Chondrocyte (in vitro differentiated cells): ENCODE measurements around the gene DDTL. TPM values are rescaled to one million over a fixed set of nuclear protein-coding genes. Genes with fewer than 3 reads are reported as not detected.
"Not testable (repeated sequence)": the region's sequence is repeated elsewhere in the genome, so short reads cannot be mapped to it uniquely, and the experiment has no call there.

Experiments
- DNase-seq: peaks from one replicate; pipeline ENCODE4 v3.0.0; 2021; ENCODE audit warnings: mixed read lengths, low spot score
- H3K27ac Mint-ChIP-seq: one replicate; pipeline ENCODE4 v1.8.0; 2021; ENCODE audit warnings: mild to moderate bottlenecking, moderate library complexity, mixed read lengths; ENCODE audit not compliant: unreplicated experiment
- H3K27me3 Mint-ChIP-seq: 2 replicates; pipeline ENCODE4 v1.8.0; 2021; ENCODE audit warnings: low read depth, mixed read lengths
- H3K36me3 Mint-ChIP-seq: 2 replicates; pipeline ENCODE4 v1.8.0; 2021; ENCODE audit warnings: low read depth, mixed read lengths
- H3K4me1 Mint-ChIP-seq: 2 replicates; pipeline ENCODE4 v1.8.0; 2021; ENCODE audit warnings: low read depth, mild to moderate bottlenecking, mixed read lengths
- H3K4me3 Mint-ChIP-seq: one replicate; pipeline ENCODE4 v1.8.0; 2021; ENCODE audit warnings: mild to moderate bottlenecking, moderate library complexity, mixed read lengths; ENCODE audit not compliant: unreplicated experiment
- H3K9me3 Mint-ChIP-seq: 2 replicates; pipeline ENCODE4 v1.8.0; 2021; ENCODE audit warnings: low read depth, mixed read lengths
- CTCF ChIP-seq: fragments of 200-600 bp; sonication (generic); IDR thresholded peaks from 2 replicates; pipeline ENCODE4 v1.5.0; 2021; ENCODE audit warnings: antibody characterized with exemption, mild to moderate bottlenecking, moderate library complexity
- long read RNA-seq: library from polyadenylated mRNA; stranded (forward); transcript quantifications from one replicate; pipeline ENCODE4 v2.0.0, GENCODE V29; 2021
- total RNA-seq: library from RNA; stranded (reverse); gene quantifications from 3 replicates; pipeline ENCODE4 v1.2.1, GENCODE V29; 2021

Gene DDTL
- total RNA-seq, result not detected in 3 replicates
- long read RNA-seq, partial matches to known transcripts, result 1 of 1 reads
- long read RNA-seq, other reads (novel, unspliced or antisense), result 0 of 1 reads

DNA sequence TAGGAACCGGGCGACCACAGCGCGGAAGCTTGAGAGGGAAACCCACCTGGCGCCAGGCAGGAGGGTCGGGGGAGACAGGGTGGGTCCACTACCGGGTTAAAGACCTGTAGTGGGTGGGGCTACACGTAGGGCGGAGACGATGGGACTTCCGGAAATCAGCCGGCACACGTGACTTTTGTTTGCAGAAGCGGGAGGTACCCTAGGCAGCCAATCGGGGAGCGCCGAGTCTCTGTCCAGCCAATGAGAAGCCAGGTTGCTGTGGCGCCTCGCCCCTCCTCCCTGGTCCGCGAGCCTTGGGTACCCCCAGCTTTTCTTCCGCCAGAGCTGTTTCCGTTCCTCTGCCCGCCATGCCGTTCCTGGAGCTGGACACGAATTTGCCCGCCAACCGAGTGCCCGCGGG is at the start of gene DDTL:
Gene DDTL (plus strand): TSS at position 321 of the 400 bp plus-strand sequence. CDS start 27 bp downstream, at position 348.
- H3K4me1 Mint-ChIP-seq, H3K9me3 Mint-ChIP-seq, H3K4me3 Mint-ChIP-seq, H3K27ac Mint-ChIP-seq, DNase-seq, H3K27me3 Mint-ChIP-seq: not testable (repeated sequence)
- H3K36me3 Mint-ChIP-seq, result peaks cover 15% of the 10 kb centered on the region

DNA sequence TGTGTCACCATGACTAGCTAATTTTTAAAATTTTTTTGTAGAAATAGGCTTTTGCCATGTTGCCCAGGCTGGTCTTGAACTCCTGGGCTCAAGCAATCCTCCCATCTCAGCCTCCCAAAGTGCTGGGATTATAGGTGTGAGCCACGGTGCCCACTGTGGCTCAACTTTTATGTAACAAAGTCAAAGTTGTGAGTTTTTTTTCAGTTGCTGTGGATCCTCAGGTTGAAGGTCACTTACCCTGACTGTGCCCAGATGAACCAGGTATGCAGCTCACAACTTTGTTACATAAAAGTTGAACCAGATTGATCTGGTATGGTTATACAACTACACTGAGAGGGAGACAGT is 46.4 kb upstream of the DDTL start:
- not testable (repeated sequence) for H3K9me3 Mint-ChIP-seq, DNase-seq, H3K27me3 Mint-ChIP-seq, H3K4me3 Mint-ChIP-seq
- Mint-ChIP-seq H3K27ac (peak overlapping the region; percentile 87), H3K36me3 (peaks cover 17% of the 10 kb centered on the region), H3K4me1 (peaks cover 18% of the 10 kb centered on the region)

GRCh38 chr22:23921586-23922201 is 45.0 kb upstream of the DDTL start:
- H3K27me3 Mint-ChIP-seq, result not testable (repeated sequence)

DNA sequence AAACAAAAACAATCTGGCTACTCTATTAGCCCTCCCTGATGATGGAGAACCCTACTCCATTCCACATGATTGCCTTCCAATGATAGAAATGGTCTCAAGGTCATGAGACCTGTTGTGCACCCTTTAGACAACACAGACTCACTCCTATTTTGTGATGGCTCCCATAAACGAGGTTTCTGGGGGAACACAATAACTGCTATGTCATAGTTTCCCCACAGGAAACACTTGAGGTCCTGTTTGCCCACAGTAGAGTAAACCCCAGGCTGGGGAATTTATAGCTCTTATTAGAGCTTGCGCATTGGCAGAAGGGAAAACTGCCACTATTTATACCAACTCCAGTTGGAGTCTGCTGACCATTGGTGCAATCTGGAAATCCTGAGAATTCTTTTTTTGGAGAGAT is 43.8 kb upstream of the DDTL start:
- Mint-ChIP-seq H3K4me3 (no peak overlapping the region), H3K9me3 (no peaks in the 10 kb centered on the region), H3K27ac (no peak overlapping the region), H3K27me3 (no peaks in the 10 kb centered on the region), H3K4me1 (peaks cover 18% of the 10 kb centered on the region), H3K36me3 (peaks cover 31% of the 10 kb centered on the region)
- DNase-seq, result no peak
- no peak for TF ChIP-seq CTCF

More at GRCh38 chr22:23921586-23922201, 45.0 kb upstream of the DDTL start:
- H3K4me3 Mint-ChIP-seq, H3K9me3 Mint-ChIP-seq, DNase-seq: not testable (repeated sequence)
- H3K4me1 Mint-ChIP-seq, result peaks cover 18% of the 10 kb centered on the region
- H3K27ac Mint-ChIP-seq, result peak overlapping the region; percentile 74
- peaks cover 27% of the 10 kb centered on the region for H3K36me3 Mint-ChIP-seq

GRCh38 chr22:23925020-23925606 is 41.6 kb upstream of the DDTL start:
- Mint-ChIP-seq H3K4me3 (no peak overlapping the region), H3K27me3 (no peaks in the 10 kb centered on the region), H3K27ac (no peak overlapping the region), H3K36me3 (peaks cover 35% of the 10 kb centered on the region), H3K9me3 (no peaks in the 10 kb centered on the region), H3K4me1 (peaks cover 12% of the 10 kb centered on the region)
- no peak for TF ChIP-seq CTCF
- DNase-seq, result no peak

DNA sequence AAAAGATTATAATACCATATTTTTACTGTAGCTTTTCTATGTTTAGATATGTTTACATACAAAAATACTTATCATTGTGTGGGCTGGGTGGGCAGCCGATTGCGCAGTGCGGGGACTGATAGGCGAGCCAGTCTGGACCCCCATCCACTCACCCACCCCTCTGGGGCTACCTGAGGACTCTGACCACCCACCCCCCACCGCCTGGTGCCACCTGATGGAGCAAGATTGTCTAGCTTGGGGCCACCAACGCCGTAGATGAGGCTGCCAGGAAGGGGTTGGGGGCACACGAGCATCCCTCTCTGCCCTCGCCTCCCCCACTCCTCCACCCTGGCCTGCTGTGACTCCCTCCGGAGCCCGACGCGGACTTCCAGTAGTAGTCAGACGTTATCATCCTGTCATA is 40.1 kb upstream of the DDTL start:
- Mint-ChIP-seq H3K9me3 (peaks cover 6% of the 10 kb centered on the region), H3K27ac (no peak overlapping the region), H3K4me3 (no peak overlapping the region)

More for the DNA sequence above, 40.1 kb upstream of the DDTL start:
- Mint-ChIP-seq H3K4me1 (peaks cover 6% of the 10 kb centered on the region), H3K36me3 (peaks cover 38% of the 10 kb centered on the region), H3K27me3 (no peaks in the 10 kb centered on the region)
- TF ChIP-seq CTCF, result no peak
- no peak for DNase-seq
